Measurements from ENCODE around the gene SMURF2. TPM values are rescaled to one million over a fixed set of nuclear protein-coding genes. Genes with fewer than 3 reads are reported as not detected.

Gene SMURF2
- total RNA-seq, 1 donor from 2014 or later: 26.6 TPM

- H3K27ac Mint-ChIP-seq: peak overlapping the region; percentile 100
- H3K27me3 Mint-ChIP-seq: peaks cover 12% of the 10 kb centered on the region
- peak overlapping the region; percentile 98 for H3K4me3 Mint-ChIP-seq
- TF ChIP-seq CTCF (conservative IDR thresholded peaks at IDR 0.05): no peak
- no peaks in the 10 kb centered on the region for H3K9me3 Mint-ChIP-seq
- peaks cover 33% of the 10 kb centered on the region for H3K4me1 Mint-ChIP-seq (ENCODE audit: unreplicated experiment)
- DNase-seq (ENCODE audit: extremely low spot score, unreplicated experiment): peak; percentile 87
- H3K36me3 Mint-ChIP-seq: peaks cover 65% of the 10 kb centered on the region
These were observed 156.5 kb downstream of the SMURF2 start for GRCh38 chr17:64505340-64506200.

DNA sequence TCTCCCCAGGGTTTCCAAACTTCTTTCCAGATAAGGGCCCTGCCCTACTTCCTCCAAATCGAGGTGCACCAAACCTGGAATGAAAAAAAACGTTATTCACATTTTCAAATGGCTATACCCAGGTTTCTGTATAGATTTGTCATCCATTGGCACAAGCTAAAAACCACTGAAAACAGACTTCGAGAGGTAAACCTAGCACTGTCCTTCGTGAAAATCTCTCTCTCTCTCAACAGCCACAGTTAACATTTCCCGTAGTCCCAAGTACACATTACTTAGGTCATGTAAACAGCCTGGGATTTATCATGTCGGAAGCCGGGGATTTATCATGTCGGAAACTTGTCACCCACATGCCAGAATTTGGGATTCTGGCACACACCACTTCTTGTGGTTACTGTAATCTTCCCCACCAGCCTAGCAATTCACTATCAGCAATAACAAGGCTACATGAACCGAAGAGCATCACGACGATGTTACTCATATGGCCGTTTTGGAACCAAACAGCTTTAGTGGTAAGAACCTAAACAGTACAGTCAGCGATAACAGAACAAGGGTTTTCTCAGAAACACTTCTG lies 157.3 kb downstream of the SMURF2 start:
- Mint-ChIP-seq H3K27me3 (peaks cover 12% of the 10 kb centered on the region), H3K4me3 (peak overlapping the region; percentile 98), H3K4me1 (ENCODE audit: unreplicated experiment) (peaks cover 40% of the 10 kb centered on the region), H3K27ac (peak overlapping the region; percentile 100), H3K36me3 (peaks cover 67% of the 10 kb centered on the region), H3K9me3 (no peaks in the 10 kb centered on the region)
- no peak for TF ChIP-seq CTCF (conservative IDR thresholded peaks at IDR 0.05)
- DNase-seq (ENCODE audit: extremely low spot score, unreplicated experiment): no peak

- Mint-ChIP-seq H3K36me3 (peaks cover 70% of the 10 kb centered on the region), H3K4me1 (ENCODE audit: unreplicated experiment) (peaks cover 40% of the 10 kb centered on the region)
These were observed 158.0 kb downstream of the SMURF2 start for GRCh38 chr17:64503821-64504768.

DNA sequence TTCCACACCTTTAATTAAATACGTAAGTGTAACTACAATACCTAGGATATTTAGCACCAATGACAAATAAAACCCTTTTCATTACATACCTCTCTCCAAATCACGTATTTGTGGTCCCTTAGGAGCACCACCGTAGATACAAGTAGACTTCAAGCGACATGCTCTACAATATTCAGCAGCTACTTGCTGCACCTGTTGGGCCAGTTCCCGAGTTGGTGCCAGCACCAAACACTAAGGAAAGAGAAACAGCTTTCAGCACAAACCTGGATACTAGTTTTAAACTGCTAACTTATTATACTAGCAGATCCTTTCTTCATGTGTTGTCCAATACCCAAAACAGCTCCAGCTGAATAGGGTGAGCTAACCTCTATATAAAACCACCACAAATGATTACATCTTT lies 158.8 kb downstream of the SMURF2 start:
- Mint-ChIP-seq H3K27me3 (peaks cover 12% of the 10 kb centered on the region), H3K36me3 (peaks cover 70% of the 10 kb centered on the region), H3K4me3 (peak overlapping the region; percentile 60), H3K9me3 (no peaks in the 10 kb centered on the region), H3K4me1 (ENCODE audit: unreplicated experiment) (peaks cover 42% of the 10 kb centered on the region), H3K27ac (peak overlapping the region; percentile 100)
- no peak for TF ChIP-seq CTCF (conservative IDR thresholded peaks at IDR 0.05)
- no peak for DNase-seq (ENCODE audit: extremely low spot score, unreplicated experiment)

More at GRCh38 chr17:64503821-64504768, 158.0 kb downstream of the SMURF2 start:
- no peak for DNase-seq (ENCODE audit: extremely low spot score, unreplicated experiment)
- Mint-ChIP-seq H3K4me3 (peak overlapping the region; percentile 98), H3K27ac (peak overlapping the region; percentile 100), H3K27me3 (peaks cover 12% of the 10 kb centered on the region), H3K9me3 (no peaks in the 10 kb centered on the region)
- TF ChIP-seq CTCF (conservative IDR thresholded peaks at IDR 0.05): no peak

GRCh38 chr17:64502809-64503208 lies 159.3 kb downstream of the SMURF2 start:
- Mint-ChIP-seq H3K4me3 (peak overlapping the region; percentile 60), H3K36me3 (peaks cover 70% of the 10 kb centered on the region), H3K9me3 (no peaks in the 10 kb centered on the region), H3K4me1 (ENCODE audit: unreplicated experiment) (peaks cover 45% of the 10 kb centered on the region), H3K27me3 (peaks cover 12% of the 10 kb centered on the region), H3K27ac (peak overlapping the region; percentile 100)
- no peak for DNase-seq (ENCODE audit: extremely low spot score, unreplicated experiment)
- no peak for TF ChIP-seq CTCF (conservative IDR thresholded peaks at IDR 0.05)
